K562 (cell line): ENCODE results near the gene U2SURP. TPM values are rescaled to one million over a fixed set of nuclear protein-coding genes. Genes with fewer than 3 reads are reported as not detected.

Experiments
- ATAC-seq: fragments of 200-7000 bp; cut with Tn5 transposase; 3 replicates; pipeline ENCODE4 v1.9.1; 2020; ENCODE audit warnings: moderate library complexity
- BruUV-seq: library from RNA; stranded (reverse); fragments of 400-500 nt; replicated peaks from 2 replicates; lab custom pipeline; 2021; lab: Mats Ljungman, UMichigan
- CTCF ChIA-PET: fragments of 300-600 bp; formaldehyde crosslinking; extraction: SDS; loops from one replicate; lab custom pipeline; 2021; ENCODE audit warnings: low intra/inter-chr PET ratio; lab: Yijun Ruan, JAX
- POLR2A ChIA-PET: fragments of 300-600, 350-650 bp; sonication (Branson Sonifier 250); formaldehyde crosslinking; extraction: SDS; loops from one replicate; lab custom pipeline; 2021; ENCODE audit warnings: antibody characterized with exemption, inconsistent platforms; lab: Yijun Ruan, JAX
- DNase-seq, 4 experiments: peaks; one replicate each; pipeline versions ENCODE4 v3.0.0 to v3.0.0-alpha.2; 2011 to 2018; ENCODE audit warnings: low spot score in 3 of 4, mixed read lengths in 3 of 4; ENCODE audit errors: extremely low read depth in 1 of 4
- FAIRE-seq: peaks from 2 replicates; lab custom pipeline; 2011; peaks lifted over from hg19 to GRCh38; lab: Jason Lieb, UNC
- H2AFZ ChIP-seq: 2 replicates; pipeline ENCODE4 v1.6.0; 2011; ENCODE audit warnings: low read depth, low read length, control low read depth, inconsistent platforms
- H3K27ac ChIP-seq: fragments of 200-600 bp; 3 replicates; pipeline ENCODE4 v1.8.0; 2011; ENCODE audit warnings: low read depth, mild to moderate bottlenecking, control low read depth, inconsistent platforms, low read length, moderate library complexity, mixed read lengths; ENCODE audit errors: extremely low read depth
- H3K27me3 ChIP-seq, 2 experiments: fragments of 300-600 bp in 1 of 2; 2 replicates in 1 of 2; 3 replicates in 1 of 2; pipeline versions ENCODE4 v1.6.0 to v1.8.0; 2011; ENCODE audit warnings: inconsistent platforms in 2 of 2, low read length in 2 of 2, mild to moderate bottlenecking in 1 of 2, mixed read lengths in 1 of 2, moderate library complexity in 1 of 2; ENCODE audit not compliant: control insufficient read depth in 2 of 2, insufficient read depth in 2 of 2
- H3K36me3 ChIP-seq: fragments of 300-600 bp; 3 replicates; pipeline ENCODE4 v1.8.0; 2011; ENCODE audit warnings: mild to moderate bottlenecking, low read length, inconsistent platforms; ENCODE audit not compliant: control insufficient read depth, insufficient read depth
- H3K4me1 ChIP-seq, 2 experiments: fragments of 200-600 bp in 1 of 2; replicated peaks in 1 of 2; 2 replicates in 1 of 2; 3 replicates in 1 of 2; pipeline versions ENCODE4 v1.5.1 to v1.8.0; 2011; ENCODE audit warnings: inconsistent platforms in 2 of 2, low read length in 2 of 2, mild to moderate bottlenecking in 1 of 2, mixed read lengths in 1 of 2, moderate library complexity in 1 of 2; ENCODE audit not compliant: control insufficient read depth in 2 of 2, insufficient read depth in 2 of 2
- H3K4me2 ChIP-seq: 2 replicates; pipeline ENCODE4 v1.6.1; 2011; ENCODE audit warnings: low read length, control low read depth, inconsistent platforms, mixed read lengths; ENCODE audit not compliant: insufficient read depth
- H3K4me3 ChIP-seq: fragments of 200-600 bp; sonication (generic), shearing (Covaris generic); 2 replicates; pipeline ENCODE4 v1.5.1; 2016; ENCODE audit warnings: control low read depth, inconsistent platforms
- H3K79me2 ChIP-seq: fragments of 200-600 bp; 3 replicates; pipeline ENCODE4 v1.8.0; 2011; ENCODE audit warnings: low read length, inconsistent platforms; ENCODE audit not compliant: control insufficient read depth, insufficient read depth
- H3K9ac ChIP-seq, 2 experiments: 2 replicates each; pipeline versions ENCODE4 v1.6.0 to v1.6.1; 2011; ENCODE audit warnings: low read depth in 2 of 2, low read length in 2 of 2, control low read depth in 1 of 2, inconsistent platforms in 1 of 2, mild to moderate bottlenecking in 1 of 2, mixed read lengths in 1 of 2; ENCODE audit not compliant: insufficient read depth in 1 of 2
- H3K9me1 ChIP-seq: one replicate; pipeline ENCODE4 v1.6.0; 2011; ENCODE audit warnings: inconsistent platforms, mild to moderate bottlenecking, low read length, moderate library complexity; ENCODE audit not compliant: control insufficient read depth, insufficient read depth
- H3K9me3 ChIP-seq: replicated peaks from 2 replicates; pipeline ENCODE4 v1.5.1; 2011; ENCODE audit warnings: low read depth, low read length, inconsistent platforms; ENCODE audit not compliant: control insufficient read depth, insufficient read depth
- H4K20me1 ChIP-seq: replicated peaks from 2 replicates; pipeline ENCODE4 v1.6.1; 2011; ENCODE audit warnings: low read length, inconsistent platforms, mixed read lengths; ENCODE audit not compliant: control insufficient read depth, insufficient read depth
- ZBTB9 ChIP-seq: fragments of 450-650 bp; formaldehyde crosslinking; IDR thresholded peaks from 2 replicates; pipeline ENCODE4 v1.4.0; 2020; ENCODE audit warnings: mild to moderate bottlenecking, moderate library complexity
- WGBS: fragments of 100-300 bp; shearing (Covaris generic); methylation state at CpG from one replicate; pipeline ENCODE4 v1.1.6; 2016; ENCODE audit warnings: low coverage, mixed read lengths; ENCODE audit not compliant: insufficient coverage; ENCODE audit errors: missing lambda C conversion rate; 5-methylcytosine and 5-hydroxymethylcytosine counted together
- in situ Hi-C: fragments of 300-500 bp; cut with MboI; formaldehyde crosslinking; loops from 4 replicates; pipeline ENCODE4 v1.15.0; 2018; ENCODE audit warnings: inconsistent platforms, mixed read lengths
- intact Hi-C: fragments of 100-400 bp; cut with micrococcal nuclease; formaldehyde crosslinking; loops from 2 replicates; pipeline ENCODE4 v1.14.2; 2022
- polyA plus RNA-seq, 8 experiments: library from polyadenylated mRNA; depleted of rRNA in 4 of 8; stranded (reverse) in 5 of 8; unstranded in 3 of 8; fragments of >200 nt; fragmentation: Nextera tagmentation in 2 of 8; fragmentation: Illumina TruSeq in 1 of 8; extraction: Ambion mirVana in 2 of 8; extraction: Trizol in 1 of 8; gene quantifications; 2 replicates each; pipeline versions ENCODE4 v1.2.1 to v1.2.3, GENCODE V29; 2011 to 2014; ENCODE audit warnings: inconsistent platforms in 1 of 8, missing spikeins in 1 of 8
- small RNA-seq: library from RNA; depleted of rRNA; stranded (forward); fragments of <200 nt; gene quantifications from one replicate; pipeline ENCODE3, GENCODE V24; 2014
- total RNA-seq, 7 experiments: library from RNA; depleted of rRNA in 6 of 7; stranded (reverse); fragments of >200 nt in 6 of 7; fragmentation: Illumina TruSeq in 2 of 7; extraction: Trizol in 2 of 7; gene quantifications; 2 replicates each; pipeline versions ENCODE4 v1.2.1 to v1.2.3, GENCODE V29; 2011 to 2021; ENCODE audit warnings: low replicate concordance in 1 of 7

The U2SURP gene
- total and polyA plus RNA-seq, 9 of the 15 experiments (the other 6 are each of a cell fraction or from before 2014, with no cell fraction given), result 128 to 322 (median 191) TPM

DNA sequence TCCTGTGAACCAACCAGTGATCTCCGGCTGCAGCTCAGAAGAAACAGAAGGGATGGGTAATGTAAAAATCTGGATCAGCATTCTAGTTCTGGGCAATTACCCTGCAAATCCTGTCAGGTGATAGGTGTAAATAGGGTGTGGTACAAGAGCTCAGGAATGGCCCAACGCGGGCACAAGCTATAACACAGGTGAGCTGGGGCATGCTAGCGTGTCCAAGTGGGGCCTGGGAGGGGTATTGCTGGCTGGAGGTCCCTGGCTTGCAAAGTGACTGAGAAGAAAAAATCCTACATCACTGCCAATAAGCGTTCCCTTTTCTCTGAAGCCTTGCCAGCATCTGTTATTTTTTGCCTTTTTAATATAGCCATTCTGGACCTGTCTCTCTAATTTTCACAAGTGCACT lies 108.5 kb downstream of the U2SURP start:
- CTCF ChIA-PET, result no interaction called here
- Histone ChIP-seq H3K27me3 (no peaks in the 10 kb centered on the region), H3K27ac (no peak overlapping the region), H3K4me1 (peaks cover 0 to 7% of the 10 kb centered on the region in 2 experiments; a peak in 3 of 5 replicates), H2AFZ (no peak overlapping the region), H3K4me2 (no peak overlapping the region), H4K20me1 (no peaks in the 10 kb centered on the region), H3K36me3 (no peaks in the 10 kb centered on the region), H3K9ac (no peak overlapping the region), H3K4me3 (no peak overlapping the region), H3K79me2 (no peaks in the 10 kb centered on the region), H3K9me3 (peaks cover 6% of the 10 kb centered on the region), H3K9me1 (no peaks in the 10 kb centered on the region)
- TF ChIP-seq ZBTB9 (CRISPR knock-in tag), result no peak
- POLR2A ChIA-PET, result interaction anchor here (0.6 to 1.8 kb wide), 3 partner anchors 10 to 44 kb away, joined by 3 to 6 read pairs (median 3); partner anchors contain the start of gene CHST2
- BruUV-seq, result no TSS peak
- intact Hi-C loops, result no loop called here
- ATAC-seq (no peak), FAIRE-seq (no peak), DNase-seq (no peak)
- WGBS, result 91% methylated on average over 5 of the region's 5 CpGs
- in situ Hi-C loops, result no loop called here

Small RNAs within 50 kb of the gene (small RNA-seq; reads per million reads assigned to genes)
- not detected for gene AC021074.2

Other genes starting within 250 kb of the U2SURP start
- 0.73 and 0.86 TPM in 2 replicates for gene PCOLCE2, start 112.5 kb upstream of the U2SURP start, total RNA-seq (2014; rRNA removed)
- gene PCOLCE2, start 112.5 kb upstream of the U2SURP start, total RNA-seq (2014; rRNA removed; fragmentation: Illumina TruSeq; extraction: Trizol), result 0.65 and 0.83 TPM in 2 replicates
- 0.40 and 0.49 TPM in 2 replicates for gene PCOLCE2, start 112.5 kb upstream of the U2SURP start, total RNA-seq (2015; rRNA removed; fragmentation: Illumina TruSeq; extraction: Trizol)
- gene PCOLCE2, start 112.5 kb upstream of the U2SURP start, total RNA-seq (2021), result 0.49 and 1.0 TPM in 2 replicates
- 1.1 and 1.2 TPM in 2 replicates for gene PCOLCE2, start 112.5 kb upstream of the U2SURP start, polyA plus RNA-seq (2011; rRNA removed)
- gene PCOLCE2, start 112.5 kb upstream of the U2SURP start, polyA plus RNA-seq (2014; fragmentation: Illumina TruSeq; extraction: Trizol), result 0.64 and 0.72 TPM in 2 replicates
- under 1 TPM; 0.18 to 0.39 TPM for gene PCOLCE2, start 112.5 kb upstream of the U2SURP start, polyA plus RNA-seq (2014; fragmentation: Nextera tagmentation; extraction: Ambion mirVana)
- gene PCOLCE2, start 112.5 kb upstream of the U2SURP start, polyA plus RNA-seq (2014; rRNA removed), result 0.59 and 1.2 TPM in 2 replicates
- gene PAQR9, start 37.9 kb upstream of the U2SURP start, total RNA-seq (2014; rRNA removed), result 0.27 and 0.29 TPM in 2 replicates
- 0.07 and 0.16 TPM in 2 replicates for gene PAQR9, start 37.9 kb upstream of the U2SURP start, total RNA-seq (2014; rRNA removed; fragmentation: Illumina TruSeq; extraction: Trizol)
- 0.04 TPM in 1 of 2 replicates, not detected in the other for gene PAQR9, start 37.9 kb upstream of the U2SURP start, total RNA-seq (2015; rRNA removed; fragmentation: Illumina TruSeq; extraction: Trizol)
- gene PAQR9, start 37.9 kb upstream of the U2SURP start, total RNA-seq (2021), result 0.40 and 0.58 TPM in 2 replicates
- 0.12 and 0.39 TPM in 2 replicates for gene PAQR9, start 37.9 kb upstream of the U2SURP start, polyA plus RNA-seq (2011; rRNA removed)
- gene PAQR9, start 37.9 kb upstream of the U2SURP start, polyA plus RNA-seq (2014; fragmentation: Illumina TruSeq; extraction: Trizol), result 0.21 and 0.22 TPM in 2 replicates
- gene PAQR9, start 37.9 kb upstream of the U2SURP start, polyA plus RNA-seq (2014; fragmentation: Nextera tagmentation; extraction: Ambion mirVana), result under 1 TPM; 0.08 to 0.13 TPM
- gene PAQR9, start 37.9 kb upstream of the U2SURP start, polyA plus RNA-seq (2014; rRNA removed), result 0.33 and 0.47 TPM in 2 replicates
- gene CHST2, start 118.2 kb downstream of the U2SURP start, total RNA-seq (2014; rRNA removed), result 27.3 and 28.5 TPM in 2 replicates
- gene CHST2, start 118.2 kb downstream of the U2SURP start, total RNA-seq (2014; rRNA removed; fragmentation: Illumina TruSeq; extraction: Trizol), result 10.6 and 10.7 TPM in 2 replicates
- 13.9 and 14.7 TPM in 2 replicates for gene CHST2, start 118.2 kb downstream of the U2SURP start, total RNA-seq (2015; rRNA removed; fragmentation: Illumina TruSeq; extraction: Trizol)
- 55.1 and 60.3 TPM in 2 replicates for gene CHST2, start 118.2 kb downstream of the U2SURP start, total RNA-seq (2021)
- gene CHST2, start 118.2 kb downstream of the U2SURP start, polyA plus RNA-seq (2011; rRNA removed), result 8.0 and 13.7 TPM in 2 replicates
- 16.5 and 19.2 TPM in 2 replicates for gene CHST2, start 118.2 kb downstream of the U2SURP start, polyA plus RNA-seq (2014; fragmentation: Illumina TruSeq; extraction: Trizol)
- 1 to 10 TPM; 3.4 to 3.7 TPM for gene CHST2, start 118.2 kb downstream of the U2SURP start, polyA plus RNA-seq (2014; fragmentation: Nextera tagmentation; extraction: Ambion mirVana)
- 32.6 and 36.4 TPM in 2 replicates for gene CHST2, start 118.2 kb downstream of the U2SURP start, polyA plus RNA-seq (2014; rRNA removed)